SU-DHL-6 (cell line): ENCODE results near the gene MEIKIN.

Source experiments
- H2AFZ ChIP-seq: fragments of 200-600 bp; sonication (generic); 2 replicates; pipeline ENCODE4 v1.6.1; 2014; ENCODE audit warnings: low read depth, mild to moderate bottlenecking, moderate library complexity, mixed read lengths, antibody characterized with exemption, low read length; ENCODE audit not compliant: severe bottlenecking
- H3F3A ChIP-seq: fragments of 200-600 bp; shearing (Covaris generic); 2 replicates; pipeline ENCODE4 v1.6.0; 2016; ENCODE audit warnings: antibody characterized with exemption, mild to moderate bottlenecking; ENCODE audit not compliant: insufficient read depth
- H3K27ac ChIP-seq: fragments of 200-600 bp; sonication (generic); 2 replicates; pipeline ENCODE4 v1.5.1; 2016; ENCODE audit warnings: low read depth, mild to moderate bottlenecking, low read length, moderate library complexity, mixed read lengths
- H3K27me3 ChIP-seq: fragments of 200-600 bp; sonication (generic), shearing (Covaris generic); 2 replicates; pipeline ENCODE4 v1.6.0; 2014; ENCODE audit warnings: mild to moderate bottlenecking, low read length
- H3K36me3 ChIP-seq: fragments of 200-600 bp; sonication (generic); 2 replicates; pipeline ENCODE4 v1.6.1; 2014; ENCODE audit warnings: mild to moderate bottlenecking, low read length, mixed read lengths
- H3K4me2 ChIP-seq: fragments of 300-600, 200-600 bp; shearing (Covaris generic), sonication (generic); 2 replicates; pipeline ENCODE4 v1.6.0; 2014; ENCODE audit warnings: low read length, low read depth, mild to moderate bottlenecking; ENCODE audit not compliant: poor library complexity, severe bottlenecking
- H3K4me3 ChIP-seq: fragments of 200-600 bp; sonication (generic); 2 replicates; pipeline ENCODE4 v1.5.1; 2014; ENCODE audit warnings: antibody characterized with exemption, low read length, mild to moderate bottlenecking, mixed read lengths; ENCODE audit not compliant: insufficient read depth, poor library complexity, severe bottlenecking
- H3K79me2 ChIP-seq: fragments of 200-600 bp; sonication (generic); 2 replicates; pipeline ENCODE4 v1.6.1; 2014; ENCODE audit warnings: mild to moderate bottlenecking, low read length, moderate library complexity; ENCODE audit not compliant: insufficient read depth
- H3K9ac ChIP-seq: fragments of 200-600 bp; sonication (generic); 2 replicates; pipeline ENCODE4 v1.7.0; 2014; ENCODE audit warnings: mild to moderate bottlenecking, low read length
- H3K9me2 ChIP-seq: fragments of 200-600 bp; sonication (generic); replicated peaks from 2 replicates; pipeline ENCODE4 v1.6.1; 2014; ENCODE audit warnings: low read length; ENCODE audit not compliant: insufficient read depth
- H3K9me3 ChIP-seq: fragments of 200-600 bp; sonication (generic); 2 replicates; pipeline ENCODE4 v1.6.1; 2014; ENCODE audit warnings: low read length, mixed read lengths; ENCODE audit not compliant: insufficient read depth
- H4K20me1 ChIP-seq: fragments of 200-600 bp; sonication (generic); 2 replicates; pipeline ENCODE4 v1.6.1; 2014; ENCODE audit warnings: low read depth, mild to moderate bottlenecking, antibody characterized with exemption, low read length, moderate library complexity, mixed read lengths
- EZH2phosphoT487 ChIP-seq: fragments of 200-600 bp; sonication (generic), shearing (Covaris generic); conservative IDR thresholded peaks from 2 replicates; pipeline ENCODE4 v1.6.1; 2018; ENCODE audit warnings: mild to moderate bottlenecking, antibody characterized with exemption, low read length, moderate library complexity, mixed read lengths
- TF ChIP-seq, protein P1 (sequence below): fragments of 200-600 bp; sonication (generic); IDR thresholded peaks from one replicate; pipeline ENCODE4 v1.5.1; 2017; ENCODE audit warnings: antibody characterized with exemption, mild to moderate bottlenecking, low read length, moderate library complexity; ENCODE audit not compliant: insufficient read depth, poor library complexity, severe bottlenecking

Gene MEIKIN

DNA sequence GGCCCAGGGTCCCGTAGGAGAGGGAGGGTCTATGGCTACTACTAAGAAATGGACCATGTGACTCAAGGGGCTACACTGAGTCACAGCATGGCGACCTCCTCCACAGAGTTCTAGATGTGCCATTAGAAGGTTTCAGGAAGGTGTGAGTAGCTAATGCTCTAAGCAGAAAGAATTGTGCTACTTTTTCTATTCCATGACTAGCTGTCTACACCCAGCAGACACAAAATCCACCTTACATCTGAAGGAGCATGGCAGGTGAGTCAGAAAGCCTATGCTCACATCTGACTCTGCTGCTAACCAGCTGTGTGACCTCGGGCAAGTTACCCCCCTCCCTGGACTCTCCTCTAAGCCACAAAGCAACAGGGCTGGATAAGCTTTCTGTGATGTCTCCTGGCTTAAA lies 14.4 kb upstream of the MEIKIN start:
- Histone ChIP-seq H3K27ac (no peak overlapping the region), H3K9me2 (no peaks in the 10 kb centered on the region), H3K9ac (no peak overlapping the region), H3K36me3 (no peaks in the 10 kb centered on the region), H3K79me2 (no peaks in the 10 kb centered on the region), H3F3A (no peaks in the 10 kb centered on the region), H3K9me3 (no peaks in the 10 kb centered on the region), H2AFZ (no peak overlapping the region), H3K4me2 (no peak overlapping the region), H4K20me1 (no peaks in the 10 kb centered on the region), H3K27me3 (no peaks in the 10 kb centered on the region), H3K4me3 (no peak overlapping the region)
- TF ChIP-seq, protein P1, sequence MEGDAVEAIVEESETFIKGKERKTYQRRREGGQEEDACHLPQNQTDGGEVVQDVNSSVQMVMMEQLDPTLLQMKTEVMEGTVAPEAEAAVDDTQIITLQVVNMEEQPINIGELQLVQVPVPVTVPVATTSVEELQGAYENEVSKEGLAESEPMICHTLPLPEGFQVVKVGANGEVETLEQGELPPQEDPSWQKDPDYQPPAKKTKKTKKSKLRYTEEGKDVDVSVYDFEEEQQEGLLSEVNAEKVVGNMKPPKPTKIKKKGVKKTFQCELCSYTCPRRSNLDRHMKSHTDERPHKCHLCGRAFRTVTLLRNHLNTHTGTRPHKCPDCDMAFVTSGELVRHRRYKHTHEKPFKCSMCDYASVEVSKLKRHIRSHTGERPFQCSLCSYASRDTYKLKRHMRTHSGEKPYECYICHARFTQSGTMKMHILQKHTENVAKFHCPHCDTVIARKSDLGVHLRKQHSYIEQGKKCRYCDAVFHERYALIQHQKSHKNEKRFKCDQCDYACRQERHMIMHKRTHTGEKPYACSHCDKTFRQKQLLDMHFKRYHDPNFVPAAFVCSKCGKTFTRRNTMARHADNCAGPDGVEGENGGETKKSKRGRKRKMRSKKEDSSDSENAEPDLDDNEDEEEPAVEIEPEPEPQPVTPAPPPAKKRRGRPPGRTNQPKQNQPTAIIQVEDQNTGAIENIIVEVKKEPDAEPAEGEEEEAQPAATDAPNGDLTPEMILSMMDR: no peak
- no peak for TF ChIP-seq EZH2phosphoT487

DNA sequence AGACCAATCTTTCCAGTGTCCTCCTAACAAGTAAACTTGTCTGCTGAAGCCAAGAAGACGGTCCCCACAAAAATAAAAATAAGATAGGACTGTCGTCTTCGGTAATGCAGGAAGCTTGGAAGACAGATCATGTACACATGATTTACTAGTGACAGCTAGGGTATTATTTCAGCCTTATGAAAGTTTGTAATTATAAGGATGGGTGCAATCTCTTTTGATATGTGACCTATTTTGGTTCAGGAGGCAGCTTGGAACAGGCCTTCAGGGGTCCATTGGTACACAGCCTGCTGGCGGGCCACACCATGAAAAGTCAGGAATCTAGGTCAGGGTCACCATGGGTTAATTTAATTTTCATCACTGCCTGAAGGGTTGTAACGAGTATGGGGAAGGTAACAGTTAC lies 13.7 kb upstream of the MEIKIN start:
- H3K36me3 ChIP-seq: no peaks in the 10 kb centered on the region
- H4K20me1 ChIP-seq: no peaks in the 10 kb centered on the region
- H3K27me3 ChIP-seq: no peaks in the 10 kb centered on the region
- no peaks in the 10 kb centered on the region for H3K9me3 ChIP-seq
- H3K9me2 ChIP-seq: no peaks in the 10 kb centered on the region
- H3K79me2 ChIP-seq: no peaks in the 10 kb centered on the region
- no peak overlapping the region for H3K27ac ChIP-seq
- no peaks in the 10 kb centered on the region for H3F3A ChIP-seq
- H3K9ac ChIP-seq: no peak overlapping the region
- no peak overlapping the region for H2AFZ ChIP-seq
- no peak for TF ChIP-seq EZH2phosphoT487
- TF ChIP-seq, protein P1: no peak
- no peak overlapping the region for H3K4me3 ChIP-seq
- H3K4me2 ChIP-seq: no peak overlapping the region

DNA sequence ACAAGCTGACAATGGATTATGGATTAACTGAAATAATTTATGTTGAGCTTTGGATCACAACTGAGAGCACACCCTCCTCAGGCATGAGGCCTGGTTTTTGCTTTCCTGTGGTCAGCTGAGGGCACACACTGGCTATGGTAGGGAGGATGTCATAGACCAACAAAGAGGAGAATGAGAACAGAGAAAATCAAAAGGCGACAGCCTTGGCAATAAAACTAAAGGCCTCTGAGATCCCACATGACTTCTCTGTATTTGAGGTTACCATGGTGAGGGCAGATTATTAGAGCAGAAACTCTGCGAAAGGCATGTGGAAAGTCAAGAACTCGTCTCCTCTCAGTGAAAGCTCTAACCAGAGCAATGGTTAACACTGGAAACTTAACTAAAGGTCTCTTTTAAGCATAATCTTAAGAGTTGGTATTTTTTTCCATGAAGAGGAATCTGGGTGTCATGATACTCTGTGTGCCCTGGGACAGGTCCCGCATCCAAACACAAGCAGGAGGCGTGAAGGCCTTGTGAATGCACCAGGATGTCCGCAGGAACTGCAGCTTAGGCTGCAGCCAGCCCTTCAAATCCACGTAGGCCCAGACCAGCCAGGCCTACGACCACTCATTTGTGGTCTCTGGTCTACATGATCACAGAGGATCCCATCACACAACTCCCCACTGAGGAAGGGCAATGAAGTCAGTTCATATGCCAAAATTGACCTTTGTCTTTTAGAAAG lies 12.4 kb upstream of the MEIKIN start:
- no peak overlapping the region for H3K9ac ChIP-seq
- no peak overlapping the region for H3K27ac ChIP-seq
- no peaks in the 10 kb centered on the region for H3K9me3 ChIP-seq
- H3K4me2 ChIP-seq: no peak overlapping the region
- H3K4me3 ChIP-seq: no peak overlapping the region
- no peaks in the 10 kb centered on the region for H3K27me3 ChIP-seq
- H3K9me2 ChIP-seq: no peaks in the 10 kb centered on the region
- no peaks in the 10 kb centered on the region for H4K20me1 ChIP-seq
- no peak overlapping the region for H2AFZ ChIP-seq
- H3K36me3 ChIP-seq: no peaks in the 10 kb centered on the region
- H3F3A ChIP-seq: no peaks in the 10 kb centered on the region
- no peaks in the 10 kb centered on the region for H3K79me2 ChIP-seq
- TF ChIP-seq, protein P1: no peak
- TF ChIP-seq EZH2phosphoT487: no peak
